HepG2 (cell line): Measurements from ENCODE around the gene UBQLN1. TPM values are rescaled to one million over a fixed set of nuclear protein-coding genes. Genes with fewer than 3 reads are reported as not detected.

Experiments used
- AKAP8 ChIP-seq: sonication (generic); formaldehyde crosslinking; IDR thresholded peaks from 2 replicates; pipeline ENCODE4 v1.5.1; 2020; ENCODE audit warnings: mild to moderate bottlenecking, missing genetic modification reagents
- CERS6 ChIP-seq: sonication (generic); formaldehyde crosslinking; IDR thresholded peaks from 2 replicates; pipeline ENCODE4 v1.5.0; 2020; ENCODE audit warnings: missing genetic modification reagents
- KMT2A ChIP-seq: sonication (generic); formaldehyde crosslinking; IDR thresholded peaks from 2 replicates; pipeline ENCODE4 v1.4.0; 2020; ENCODE audit warnings: missing genetic modification reagents
- MYC ChIP-seq: sonication (generic); formaldehyde crosslinking; IDR thresholded peaks from 2 replicates; pipeline ENCODE4 v1.9.0; 2021; ENCODE audit warnings: missing genetic modification reagents, borderline replicate concordance
- NRL ChIP-seq: sonication (generic); formaldehyde crosslinking; IDR thresholded peaks from 2 replicates; pipeline ENCODE4 v1.5.0; 2020; ENCODE audit warnings: missing genetic modification reagents, mild to moderate bottlenecking, moderate library complexity, borderline replicate concordance
- PBX3 ChIP-seq: sonication (generic); formaldehyde crosslinking; IDR thresholded peaks from 2 replicates; pipeline ENCODE4 v1.8.1; 2023; ENCODE audit warnings: missing genetic modification reagents, inconsistent platforms, borderline replicate concordance
- TGIF2 ChIP-seq: IDR thresholded peaks from 2 replicates; pipeline ENCODE4 v1.6.1; 2016; ENCODE audit warnings: control low read depth, missing compliant biosample characterization
- XRCC5 ChIP-seq: fragments of 200-400 bp; formaldehyde crosslinking; optimal IDR thresholded peaks from 2 replicates; pipeline ENCODE3; 2017; ENCODE audit warnings: mild to moderate bottlenecking, low read length
- ZNF264 ChIP-seq: sonication (generic); formaldehyde crosslinking; IDR thresholded peaks from 2 replicates; pipeline ENCODE4 v1.4.0; 2020; ENCODE audit warnings: missing genetic modification reagents
- ZNF350 ChIP-seq: sonication (generic); formaldehyde crosslinking; IDR thresholded peaks from 2 replicates; pipeline ENCODE4 v1.4.0; 2020; ENCODE audit warnings: mild to moderate bottlenecking, low read depth, missing genetic modification reagents, borderline replicate concordance
- ZNF367 ChIP-seq: sonication (generic); formaldehyde crosslinking; IDR thresholded peaks from 2 replicates; pipeline ENCODE4 v1.4.0; 2020; ENCODE audit warnings: missing genetic modification reagents, borderline replicate concordance
- ZNF598 ChIP-seq: sonication (generic); formaldehyde crosslinking; IDR thresholded peaks from 2 replicates; pipeline ENCODE4 v1.5.1; 2020; ENCODE audit warnings: mild to moderate bottlenecking, missing genetic modification reagents, borderline replicate concordance
- ZNF776 ChIP-seq: sonication (generic); formaldehyde crosslinking; IDR thresholded peaks from 2 replicates; pipeline ENCODE4 v1.4.0; 2020; ENCODE audit warnings: mild to moderate bottlenecking, missing genetic modification reagents
- polyA plus RNA-seq, 8 experiments: library from polyadenylated mRNA; depleted of rRNA in 3 of 8; stranded (reverse) in 7 of 8; unstranded in 1 of 8; fragments of >200 nt; fragmentation: Illumina TruSeq in 4 of 8; extraction: Trizol in 4 of 8; gene quantifications; 2 replicates each; pipeline versions ENCODE4 v1.2.1 to v1.2.3, GENCODE V29; 2011 to 2016; ENCODE audit warnings: low read depth in 4 of 8, missing spikeins in 1 of 8, mixed read lengths in 1 of 8; ENCODE audit not compliant: insufficient read depth in 1 of 8
- total RNA-seq, 5 experiments: library from RNA; depleted of rRNA; stranded (reverse); fragments of >200 nt; fragmentation: Illumina TruSeq; extraction: Trizol; gene quantifications; 2 replicates each; pipeline ENCODE4 v1.2.3, GENCODE V29; 2016; ENCODE audit warnings: low read depth in 1 of 5
- TF ChIP-seq, protein P1 (sequence below): sonication (generic); formaldehyde crosslinking; IDR thresholded peaks from 2 replicates; pipeline ENCODE4 v1.4.0; 2020; ENCODE audit warnings: missing genetic modification reagents
- TF ChIP-seq, protein P2 (sequence below): sonication (generic); formaldehyde crosslinking; IDR thresholded peaks from 2 replicates; pipeline ENCODE4 v1.8.0; 2022; ENCODE audit warnings: low read depth, missing genetic modification reagents
- TF ChIP-seq, protein P3 (sequence below): sonication (generic); formaldehyde crosslinking; IDR thresholded peaks from 2 replicates; pipeline ENCODE4 v1.4.0; 2020; ENCODE audit warnings: mild to moderate bottlenecking, missing genetic modification reagents
- TF ChIP-seq, protein P4 (sequence below): sonication (generic); formaldehyde crosslinking; IDR thresholded peaks from 2 replicates; pipeline ENCODE4 v1.5.1; 2020; ENCODE audit warnings: mild to moderate bottlenecking, missing genetic modification reagents, moderate library complexity

The UBQLN1 gene
- total and polyA plus RNA-seq, 2 of the 13 experiments (the other 11 are each of a cell fraction or from before 2014, with no cell fraction given), result 78.1 to 83.8 TPM

GRCh38 chr9:83708515-83709158, 879 bp upstream of the UBQLN1 start (continued):
- TF ChIP-seq KMT2A (CRISPR knock-in tag), result no peak
- no peak for TF ChIP-seq MYC (CRISPR knock-in tag)
- TF ChIP-seq NRL (CRISPR knock-in tag), result no peak
- no peak for TF ChIP-seq CERS6 (CRISPR knock-in tag)
- no peak for TF ChIP-seq XRCC5
- no peak for TF ChIP-seq AKAP8
- TF ChIP-seq, protein P1, sequence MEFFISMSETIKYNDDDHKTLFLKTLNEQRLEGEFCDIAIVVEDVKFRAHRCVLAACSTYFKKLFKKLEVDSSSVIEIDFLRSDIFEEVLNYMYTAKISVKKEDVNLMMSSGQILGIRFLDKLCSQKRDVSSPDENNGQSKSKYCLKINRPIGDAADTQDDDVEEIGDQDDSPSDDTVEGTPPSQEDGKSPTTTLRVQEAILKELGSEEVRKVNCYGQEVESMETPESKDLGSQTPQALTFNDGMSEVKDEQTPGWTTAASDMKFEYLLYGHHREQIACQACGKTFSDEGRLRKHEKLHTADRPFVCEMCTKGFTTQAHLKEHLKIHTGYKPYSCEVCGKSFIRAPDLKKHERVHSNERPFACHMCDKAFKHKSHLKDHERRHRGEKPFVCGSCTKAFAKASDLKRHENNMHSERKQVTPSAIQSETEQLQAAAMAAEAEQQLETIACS (CRISPR knock-in tag), result no peak
- no peak for TF ChIP-seq ZNF264
- TF ChIP-seq TGIF2 (CRISPR knock-in tag), result peak; percentile 93
- TF ChIP-seq ZNF776, result no peak
- TF ChIP-seq, protein P2, sequence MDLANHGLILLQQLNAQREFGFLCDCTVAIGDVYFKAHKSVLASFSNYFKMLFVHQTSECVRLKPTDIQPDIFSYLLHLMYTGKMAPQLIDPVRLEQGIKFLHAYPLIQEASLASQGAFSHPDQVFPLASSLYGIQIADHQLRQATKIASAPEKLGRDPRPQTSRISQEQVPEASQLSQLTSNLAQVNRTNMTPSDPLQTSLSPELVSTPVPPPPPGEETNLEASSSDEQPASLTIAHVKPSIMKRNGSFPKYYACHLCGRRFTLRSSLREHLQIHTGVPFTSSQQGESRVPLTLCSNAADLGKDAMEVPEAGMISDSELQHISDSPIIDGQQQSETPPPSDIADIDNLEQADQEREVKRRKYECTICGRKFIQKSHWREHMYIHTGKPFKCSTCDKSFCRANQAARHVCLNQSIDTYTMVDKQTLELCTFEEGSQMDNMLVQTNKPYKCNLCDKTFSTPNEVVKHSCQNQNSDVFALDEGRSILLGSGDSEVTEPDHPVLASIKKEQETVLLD (CRISPR knock-in tag), result no peak
- TF ChIP-seq ZNF350, result peak; percentile 36; the same call in 1 of the 2 replicates
- TF ChIP-seq ZNF598 (CRISPR knock-in tag), result no peak
- TF ChIP-seq PBX3 (CRISPR knock-in tag), result no peak
- TF ChIP-seq ZNF367, result no peak
- TF ChIP-seq, protein P3, sequence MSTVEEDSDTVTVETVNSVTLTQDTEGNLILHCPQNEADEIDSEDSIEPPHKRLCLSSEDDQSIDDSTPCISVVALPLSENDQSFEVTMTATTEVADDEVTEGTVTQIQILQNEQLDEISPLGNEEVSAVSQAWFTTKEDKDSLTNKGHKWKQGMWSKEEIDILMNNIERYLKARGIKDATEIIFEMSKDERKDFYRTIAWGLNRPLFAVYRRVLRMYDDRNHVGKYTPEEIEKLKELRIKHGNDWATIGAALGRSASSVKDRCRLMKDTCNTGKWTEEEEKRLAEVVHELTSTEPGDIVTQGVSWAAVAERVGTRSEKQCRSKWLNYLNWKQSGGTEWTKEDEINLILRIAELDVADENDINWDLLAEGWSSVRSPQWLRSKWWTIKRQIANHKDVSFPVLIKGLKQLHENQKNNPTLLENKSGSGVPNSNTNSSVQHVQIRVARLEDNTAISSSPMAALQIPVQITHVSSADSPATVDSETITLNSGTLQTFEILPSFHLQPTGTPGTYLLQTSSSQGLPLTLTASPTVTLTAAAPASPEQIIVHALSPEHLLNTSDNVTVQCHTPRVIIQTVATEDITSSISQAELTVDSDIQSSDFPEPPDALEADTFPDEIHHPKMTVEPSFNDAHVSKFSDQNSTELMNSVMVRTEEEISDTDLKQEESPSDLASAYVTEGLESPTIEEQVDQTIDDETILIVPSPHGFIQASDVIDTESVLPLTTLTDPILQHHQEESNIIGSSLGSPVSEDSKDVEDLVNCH, result no peak
- TF ChIP-seq, protein P4, sequence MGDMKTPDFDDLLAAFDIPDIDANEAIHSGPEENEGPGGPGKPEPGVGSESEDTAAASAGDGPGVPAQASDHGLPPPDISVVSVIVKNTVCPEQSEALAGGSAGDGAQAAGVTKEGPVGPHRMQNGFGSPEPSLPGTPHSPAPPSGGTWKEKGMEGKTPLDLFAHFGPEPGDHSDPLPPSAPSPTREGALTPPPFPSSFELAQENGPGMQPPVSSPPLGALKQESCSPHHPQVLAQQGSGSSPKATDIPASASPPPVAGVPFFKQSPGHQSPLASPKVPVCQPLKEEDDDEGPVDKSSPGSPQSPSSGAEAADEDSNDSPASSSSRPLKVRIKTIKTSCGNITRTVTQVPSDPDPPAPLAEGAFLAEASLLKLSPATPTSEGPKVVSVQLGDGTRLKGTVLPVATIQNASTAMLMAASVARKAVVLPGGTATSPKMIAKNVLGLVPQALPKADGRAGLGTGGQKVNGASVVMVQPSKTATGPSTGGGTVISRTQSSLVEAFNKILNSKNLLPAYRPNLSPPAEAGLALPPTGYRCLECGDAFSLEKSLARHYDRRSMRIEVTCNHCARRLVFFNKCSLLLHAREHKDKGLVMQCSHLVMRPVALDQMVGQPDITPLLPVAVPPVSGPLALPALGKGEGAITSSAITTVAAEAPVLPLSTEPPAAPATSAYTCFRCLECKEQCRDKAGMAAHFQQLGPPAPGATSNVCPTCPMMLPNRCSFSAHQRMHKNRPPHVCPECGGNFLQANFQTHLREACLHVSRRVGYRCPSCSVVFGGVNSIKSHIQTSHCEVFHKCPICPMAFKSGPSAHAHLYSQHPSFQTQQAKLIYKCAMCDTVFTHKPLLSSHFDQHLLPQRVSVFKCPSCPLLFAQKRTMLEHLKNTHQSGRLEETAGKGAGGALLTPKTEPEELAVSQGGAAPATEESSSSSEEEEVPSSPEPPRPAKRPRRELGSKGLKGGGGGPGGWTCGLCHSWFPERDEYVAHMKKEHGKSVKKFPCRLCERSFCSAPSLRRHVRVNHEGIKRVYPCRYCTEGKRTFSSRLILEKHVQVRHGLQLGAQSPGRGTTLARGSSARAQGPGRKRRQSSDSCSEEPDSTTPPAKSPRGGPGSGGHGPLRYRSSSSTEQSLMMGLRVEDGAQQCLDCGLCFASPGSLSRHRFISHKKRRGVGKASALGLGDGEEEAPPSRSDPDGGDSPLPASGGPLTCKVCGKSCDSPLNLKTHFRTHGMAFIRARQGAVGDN (CRISPR knock-in tag), result no peak
